Stimulated activated CD4-positive, alpha-beta T cell treated with anti-CD3 and anti-CD28 coated beads, Interleukin-1b, Interleukin-23, amount 100 ng/mL, for 24 hours (primary cell): ENCODE data around the gene EEF2.

Experiments used
- DNase-seq, 4 experiments: peaks; one replicate each; pipeline ENCODE4 v3.0.0-alpha.2; 2020; ENCODE audit warnings: low read depth in 4 of 4, low spot score in 1 of 4

The EEF2 gene

GRCh38 chr19:3984908-3985642, at the start of gene EEF2:
EEF2 (minus strand) TSS chr19:3985463; CDS start chr19:3985380, 83 bp downstream.
- DNase-seq: peak; percentile 81 to 90 (median 82)

GRCh38 chr19:4034048-4035017, 49.1 kb upstream of the EEF2 start:
- no peak for DNase-seq

GRCh38 chr19:4033028-4033956, 48.0 kb upstream of the EEF2 start:
- no peak for DNase-seq

- no peak for DNase-seq
These were observed 47.2 kb upstream of the EEF2 start for GRCh38 chr19:4032436-4032835.

GRCh38 chr19:4031420-4031819, 46.2 kb upstream of the EEF2 start:
- DNase-seq: no peak

- DNase-seq: no peak
These were observed 45.7 kb upstream of the EEF2 start for GRCh38 chr19:4030981-4031380.

- DNase-seq: no peak
These were observed 45.3 kb upstream of the EEF2 start for GRCh38 chr19:4030552-4030951.

GRCh38 chr19:4029247-4029614, 44.0 kb upstream of the EEF2 start:
- no peak for DNase-seq

- no peak for DNase-seq
These were observed 43.3 kb upstream of the EEF2 start for GRCh38 chr19:4028334-4029246.

GRCh38 chr19:4027146-4027545, 41.9 kb upstream of the EEF2 start:
- no peak for DNase-seq

- no peak for DNase-seq
These were observed 40.1 kb upstream of the EEF2 start for GRCh38 chr19:4025317-4025716.

- no peak for DNase-seq
These were observed 38.5 kb upstream of the EEF2 start for GRCh38 chr19:4023600-4024398.

- no peak for DNase-seq
These were observed 34.3 kb upstream of the EEF2 start for GRCh38 chr19:4019578-4019977.

- no peak for DNase-seq
These were observed 33.7 kb upstream of the EEF2 start for GRCh38 chr19:4018775-4019504.

GRCh38 chr19:4018140-4018613, 32.9 kb upstream of the EEF2 start:
- no peak for DNase-seq

- no peak for DNase-seq
These were observed 31.8 kb upstream of the EEF2 start for GRCh38 chr19:4016903-4017638.

GRCh38 chr19:4016486-4016885, 31.2 kb upstream of the EEF2 start:
- DNase-seq: no peak
